Gastroesophageal sphincter (tissue), 4 donors: Measurements from ENCODE around the gene KCND3. TPM values are rescaled to one million over a fixed set of nuclear protein-coding genes. Genes with fewer than 3 reads are reported as not detected.

ENCODE experiments used
- ATAC-seq: fragments of 150-250 bp; one replicate; pipeline ENCODE4 v1.9.1; 2016; ENCODE audit warnings: mild to moderate bottlenecking, moderate library complexity
- H3K27ac ChIP-seq, 4 donors: fragments of 200-600 bp; sonication (generic) in 3 of 4; 1 replicate in 3 of 4; 2 replicates in 1 of 4; pipeline ENCODE4 v1.5.1; 2016 to 2019
- H3K27me3 ChIP-seq: fragments of 200-600 bp; sonication (generic); one replicate; pipeline ENCODE4 v1.5.1; 2019
- H3K36me3 ChIP-seq, 2 donors: fragments of 200-600 bp; sonication (generic); one replicate each; pipeline ENCODE4 v1.5.1; 2019; ENCODE audit warnings: control low read depth in 1 of 2
- H3K4me1 ChIP-seq, 3 donors: fragments of 200-600 bp; sonication (generic); 1 replicate in 2 of 3; 2 replicates in 1 of 3; pipeline ENCODE4 v1.5.1; 2016 to 2019; ENCODE audit warnings: control low read depth in 2 of 3
- H3K4me3 ChIP-seq, 2 donors: fragments of 200-600 bp; sonication (generic); one replicate each; pipeline ENCODE4 v1.5.1; 2019; ENCODE audit warnings: mild to moderate bottlenecking in 1 of 2, moderate library complexity in 1 of 2
- H3K9me3 ChIP-seq, 3 donors: fragments of 200-600 bp; sonication (generic); one replicate each; pipeline ENCODE4 v1.5.1; 2017 to 2019; ENCODE audit warnings: control low read depth in 2 of 3
- EP300 ChIP-seq: sonication (generic); formaldehyde crosslinking; IDR thresholded peaks from one replicate; pipeline ENCODE4 v1.6.1; 2017; ENCODE audit warnings: antibody characterized with exemption, mild to moderate bottlenecking
- POLR2A ChIP-seq, 2 donors: fragments of 450-650 bp; IDR thresholded peaks; one replicate each; pipeline ENCODE4 v1.6.1; 2017; ENCODE audit warnings: antibody characterized with exemption in 2 of 2, mild to moderate bottlenecking in 2 of 2, moderate library complexity in 1 of 2
- POLR2AphosphoS5 ChIP-seq: sonication (generic); formaldehyde crosslinking; IDR thresholded peaks from one replicate; pipeline ENCODE4 v1.6.1; 2017; ENCODE audit warnings: antibody characterized with exemption
- WGBS, 2 donors: methylation state at CpG; one replicate each; pipeline ENCODE4 v1.1.5; 2018; ENCODE audit warnings: low coverage in 1 of 2; 5-methylcytosine and 5-hydroxymethylcytosine counted together
- total RNA-seq, 4 donors: library from RNA; depleted of rRNA; stranded (reverse); fragments of >200 nt; gene quantifications; one replicate each; pipeline ENCODE4 v1.1.0, GENCODE V29; 2016
- TF ChIP-seq, protein P1 (sequence below), 4 experiments: fragments of 200-600 bp in 2 of 4; fragments of 450-650 bp in 2 of 4; sonication (generic) in 1 of 4; IDR thresholded peaks; one replicate each; pipeline ENCODE4 v1.5.1; 2017 to 2019; ENCODE audit warnings: antibody characterized with exemption in 4 of 4, mild to moderate bottlenecking in 2 of 4, moderate library complexity in 2 of 4

Gene KCND3
- total RNA-seq, 4 donors from 2014 or later: 36.2 to 58.7 (median 57.4) TPM

DNA sequence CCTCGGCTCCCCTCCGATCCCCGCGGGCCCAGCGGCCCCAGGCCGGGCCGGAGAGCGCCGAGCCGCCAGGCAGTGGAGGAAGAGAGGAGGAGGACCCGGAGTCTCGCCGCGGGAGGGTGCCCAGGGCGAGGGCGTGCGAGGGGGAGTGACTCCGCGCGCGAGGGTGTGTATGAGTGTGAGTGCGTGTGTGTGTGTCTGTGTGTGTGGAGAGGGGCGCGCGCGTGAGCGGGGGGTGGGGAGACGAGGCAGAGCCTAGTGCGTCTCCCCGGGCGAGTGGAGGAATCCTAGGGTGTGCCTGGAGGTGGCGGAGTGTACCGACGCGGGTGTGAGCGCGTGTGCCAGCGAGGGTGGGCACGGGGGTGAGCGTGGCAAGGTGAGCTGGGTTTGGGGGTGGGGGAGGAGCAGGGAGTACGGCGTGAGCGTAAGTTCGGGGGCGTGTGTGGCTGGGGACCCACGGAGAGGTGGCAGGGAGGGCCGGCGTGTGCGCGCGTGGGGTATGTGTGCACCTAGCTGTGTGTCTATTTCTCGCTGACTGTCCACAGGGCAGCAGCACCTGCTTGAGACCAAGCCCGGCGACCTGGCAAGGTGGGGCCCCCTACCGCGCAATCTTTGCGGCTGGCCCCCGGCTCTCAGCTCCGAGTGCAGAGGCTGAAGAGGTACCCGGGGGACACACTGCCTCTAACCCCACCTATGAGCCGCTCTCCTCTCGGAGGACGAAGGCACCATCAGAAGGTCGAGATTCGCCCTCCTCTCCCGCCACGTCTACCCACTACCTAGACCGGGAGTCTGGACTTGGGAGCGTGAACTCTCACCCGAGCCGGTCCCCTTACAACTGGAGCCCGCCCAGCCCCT, 784 bp upstream of the KCND3 start:
- H3K4me1 ChIP-seq: peaks cover 0 to 60% (median 3%) of the 10 kb centered on the region in 3 donors
- no peaks in the 10 kb centered on the region for H3K27me3 ChIP-seq

DNA sequence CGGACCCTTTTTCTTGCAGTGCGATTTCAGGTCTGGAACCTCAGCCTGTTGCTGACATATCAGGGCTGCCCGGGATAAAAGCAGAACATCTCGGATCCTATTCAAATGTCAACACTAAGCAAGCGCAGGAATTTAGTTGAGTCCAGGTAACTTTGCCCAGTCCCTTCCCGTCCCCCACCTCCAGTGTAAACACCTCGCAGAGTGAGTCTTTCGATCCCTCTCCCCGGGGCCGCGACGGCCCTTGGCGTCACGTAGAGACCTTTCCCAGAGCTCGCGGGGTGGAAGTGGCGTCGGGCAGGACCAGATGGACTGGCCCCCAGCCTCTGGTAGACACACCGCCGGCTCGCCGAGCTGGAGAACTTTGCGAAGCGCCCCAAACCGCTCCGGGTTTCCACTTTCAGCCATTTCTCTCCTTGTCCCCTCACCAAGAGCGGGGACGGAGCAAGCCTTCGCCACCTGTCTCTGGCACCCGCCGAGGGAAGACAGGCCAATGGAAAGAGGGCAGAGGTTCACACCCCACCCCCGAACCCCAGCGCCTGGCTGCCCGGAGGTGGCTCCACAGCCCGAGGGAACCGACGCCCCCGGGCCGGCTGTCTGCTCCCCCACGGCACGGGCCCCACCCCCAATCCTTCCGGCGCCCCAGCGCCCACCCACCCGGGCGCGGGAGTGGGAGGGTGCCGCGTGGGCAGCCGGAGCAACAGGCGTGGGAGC, 570 bp downstream of the KCND3 start:
- TF ChIP-seq, protein P1, sequence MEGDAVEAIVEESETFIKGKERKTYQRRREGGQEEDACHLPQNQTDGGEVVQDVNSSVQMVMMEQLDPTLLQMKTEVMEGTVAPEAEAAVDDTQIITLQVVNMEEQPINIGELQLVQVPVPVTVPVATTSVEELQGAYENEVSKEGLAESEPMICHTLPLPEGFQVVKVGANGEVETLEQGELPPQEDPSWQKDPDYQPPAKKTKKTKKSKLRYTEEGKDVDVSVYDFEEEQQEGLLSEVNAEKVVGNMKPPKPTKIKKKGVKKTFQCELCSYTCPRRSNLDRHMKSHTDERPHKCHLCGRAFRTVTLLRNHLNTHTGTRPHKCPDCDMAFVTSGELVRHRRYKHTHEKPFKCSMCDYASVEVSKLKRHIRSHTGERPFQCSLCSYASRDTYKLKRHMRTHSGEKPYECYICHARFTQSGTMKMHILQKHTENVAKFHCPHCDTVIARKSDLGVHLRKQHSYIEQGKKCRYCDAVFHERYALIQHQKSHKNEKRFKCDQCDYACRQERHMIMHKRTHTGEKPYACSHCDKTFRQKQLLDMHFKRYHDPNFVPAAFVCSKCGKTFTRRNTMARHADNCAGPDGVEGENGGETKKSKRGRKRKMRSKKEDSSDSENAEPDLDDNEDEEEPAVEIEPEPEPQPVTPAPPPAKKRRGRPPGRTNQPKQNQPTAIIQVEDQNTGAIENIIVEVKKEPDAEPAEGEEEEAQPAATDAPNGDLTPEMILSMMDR (IDR thresholded peaks at IDR 0.05): no peak
- TF ChIP-seq POLR2AphosphoS5 (no peak), POLR2A (IDR thresholded peaks at IDR 0.05) (no peak), EP300 (no peak)
- H3K27ac ChIP-seq: peak overlapping the region; percentile 82 to 92 (median 88)
- 0 to 5% methylated on average over 4 to 21 of the region's 51 CpGs for WGBS, 2 donors
- peak overlapping the region; percentile 63 to 98 for H3K4me3 ChIP-seq
- ATAC-seq: peak; percentile 25
- H3K36me3 ChIP-seq: no peaks in the 10 kb centered on the region
- no peaks in the 10 kb centered on the region for H3K9me3 ChIP-seq
- H3K27me3 ChIP-seq: no peaks in the 10 kb centered on the region
- peaks cover 0 to 66% (median 3%) of the 10 kb centered on the region in 3 donors for H3K4me1 ChIP-seq

More for the DNA sequence above, 784 bp upstream of the KCND3 start:
- TF ChIP-seq EP300: no peak
- TF ChIP-seq POLR2AphosphoS5: peak; percentile 31
- no peak for TF ChIP-seq POLR2A (IDR thresholded peaks at IDR 0.05)
- TF ChIP-seq, protein P1 (IDR thresholded peaks at IDR 0.05): no peak
- H3K9me3 ChIP-seq: no peaks in the 10 kb centered on the region
- peak overlapping the region; percentile 63 to 98 for H3K4me3 ChIP-seq
- no peaks in the 10 kb centered on the region for H3K36me3 ChIP-seq
- peak overlapping the region; percentile 25 to 89 (median 84) for H3K27ac ChIP-seq
- no CpG with 5 or more reads among the region's 72 CpGs for WGBS, 2 donors
- no peak for ATAC-seq

DNA sequence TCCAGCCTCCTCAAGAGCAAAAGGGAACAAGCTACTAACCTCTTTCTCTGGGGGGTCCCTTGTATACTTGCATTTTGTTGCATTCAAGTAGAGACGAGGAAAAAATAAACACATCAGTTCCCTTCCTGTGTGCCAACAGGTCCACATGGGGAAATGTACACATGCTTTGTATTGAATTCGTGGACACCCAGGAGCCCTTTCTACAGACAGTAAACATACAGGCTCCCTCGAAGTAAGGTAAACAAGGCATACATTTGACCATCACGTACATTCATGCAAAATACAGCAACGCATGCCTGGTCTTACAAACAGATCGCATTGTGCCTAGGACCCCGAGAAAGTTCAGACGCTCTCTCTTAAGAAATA, 1.1 kb downstream of the KCND3 start:
- 30 to 36% methylated on average over 4 to 8 of the region's 8 CpGs for WGBS, 2 donors
- no peak for ATAC-seq
- no peaks in the 10 kb centered on the region for H3K36me3 ChIP-seq
- peak overlapping the region; percentile 63 to 98 for H3K4me3 ChIP-seq
- TF ChIP-seq POLR2AphosphoS5 (no peak), EP300 (no peak), POLR2A (IDR thresholded peaks at IDR 0.05) (no peak)
- TF ChIP-seq, protein P1 (IDR thresholded peaks at IDR 0.05): no peak
- peak overlapping the region; percentile 82 to 92 (median 88) for H3K27ac ChIP-seq
- H3K9me3 ChIP-seq: no peaks in the 10 kb centered on the region
- no peaks in the 10 kb centered on the region for H3K27me3 ChIP-seq
- peaks cover 0 to 66% (median 3%) of the 10 kb centered on the region in 3 donors for H3K4me1 ChIP-seq

DNA sequence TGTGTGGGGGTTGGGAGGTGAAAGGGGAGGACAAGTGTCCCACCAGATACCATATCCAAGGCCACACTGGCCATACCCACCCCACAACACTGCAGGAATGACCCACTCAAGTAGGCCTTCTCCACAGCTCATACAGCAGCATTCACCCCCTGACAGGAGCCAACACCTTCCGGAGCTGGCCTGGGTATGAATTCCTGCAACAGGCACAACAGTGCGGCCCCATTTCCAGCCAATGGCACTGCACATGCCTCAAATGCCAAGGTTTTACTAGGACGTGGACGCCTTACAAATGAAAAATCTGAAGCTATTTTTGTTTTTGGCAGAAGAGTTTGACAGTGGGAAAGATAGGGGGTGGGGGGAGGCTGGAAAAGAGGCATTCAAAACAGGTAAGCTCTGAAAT, 2.0 kb downstream of the KCND3 start:
- TF ChIP-seq POLR2AphosphoS5 (peak; percentile 66), POLR2A (IDR thresholded peaks at IDR 0.05) (no peak)
- peak overlapping the region in 1 of 2 donors; percentile 63 for H3K4me3 ChIP-seq
- peak overlapping the region; percentile 54 to 89 (median 84) for H3K27ac ChIP-seq

DNA sequence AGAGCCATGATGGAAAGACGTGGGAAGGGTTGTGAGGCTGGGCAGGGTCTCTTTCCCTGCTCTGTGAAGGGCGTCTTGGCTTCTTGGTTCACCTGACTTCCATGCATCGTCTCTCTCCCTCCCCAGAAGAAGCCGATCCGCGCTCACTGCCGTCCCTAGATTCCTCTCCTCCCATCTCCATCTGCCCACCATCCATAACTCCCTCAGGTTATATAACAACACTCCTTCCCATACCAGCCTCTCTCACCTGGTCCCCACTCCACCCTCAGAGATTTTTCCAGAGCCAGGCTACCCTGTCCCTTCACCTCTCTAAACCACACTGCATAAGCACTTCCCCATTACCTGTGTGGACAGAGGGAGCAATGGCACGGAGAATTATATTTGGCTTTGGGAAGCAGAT, 6.0 kb downstream of the KCND3 start:
- 93 to 98% methylated on average over 8 of the region's 8 CpGs for WGBS, 2 donors
- H3K4me3 ChIP-seq: no peak overlapping the region
- H3K9me3 ChIP-seq: no peaks in the 10 kb centered on the region
- ATAC-seq: no peak
- H3K36me3 ChIP-seq: peaks cover 0 to 17% of the 10 kb centered on the region in 2 donors
- no peak for TF ChIP-seq POLR2AphosphoS5
- TF ChIP-seq EP300: no peak
- TF ChIP-seq POLR2A (IDR thresholded peaks at IDR 0.05): no peak
- TF ChIP-seq, protein P1 (IDR thresholded peaks at IDR 0.05): no peak
- H3K27me3 ChIP-seq: no peaks in the 10 kb centered on the region
- H3K4me1 ChIP-seq: peaks cover 0 to 49% (median 0%) of the 10 kb centered on the region in 3 donors
- peak overlapping the region in 3 of 4 donors; percentile 59 to 68 (median 62) for H3K27ac ChIP-seq

More for the DNA sequence above, 2.0 kb downstream of the KCND3 start:
- H3K4me1 ChIP-seq: peaks cover 0 to 66% (median 3%) of the 10 kb centered on the region in 3 donors
- ATAC-seq: peak; percentile 28
- 65 to 75% methylated on average over 2 to 3 of the region's 4 CpGs for WGBS, 2 donors
- no peaks in the 10 kb centered on the region for H3K27me3 ChIP-seq
- no peaks in the 10 kb centered on the region for H3K9me3 ChIP-seq
- H3K36me3 ChIP-seq: peaks cover 0 to 2% of the 10 kb centered on the region in 2 donors
